ENCODE results near the gene SRPX. TPM values are rescaled to one million over a fixed set of nuclear protein-coding genes. Genes with fewer than 3 reads are reported as not detected.

SRPX gene
- total RNA-seq, 2 donors from 2014 or later, result 42.5 to 78.4 TPM

DNA sequence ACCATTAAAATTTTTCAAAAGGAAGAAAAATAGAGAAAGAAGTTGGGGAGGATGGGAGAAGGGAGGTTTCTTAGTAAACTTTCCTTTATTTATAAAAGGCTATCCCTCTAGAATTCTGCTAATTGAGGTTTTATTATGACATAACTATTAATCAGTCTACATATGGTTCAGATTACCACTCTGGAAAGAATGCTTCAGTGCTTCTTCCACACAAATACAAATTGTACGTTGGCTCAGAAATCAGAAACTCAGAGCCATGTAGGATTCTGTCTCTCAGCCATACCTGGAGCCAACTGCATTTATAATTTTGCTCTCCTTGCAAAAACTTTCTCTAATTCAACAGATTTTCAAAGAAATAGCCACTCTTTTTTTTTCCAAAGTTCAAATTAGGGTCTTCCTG, 37.1 kb downstream of the SRPX start:
- Histone ChIP-seq H3K9me3 (no peaks in the 10 kb centered on the region), H3K4me3 (no peak overlapping the region), H3K36me3 (replicated peaks in 1 of 2; ENCODE audit: insufficient read depth in 1 of 2, low read depth in 2 of 2) (no peaks in the 10 kb centered on the region), H3K27me3 (no peaks in the 10 kb centered on the region), H3K27ac (no peak overlapping the region), H3K4me1 (no peaks in the 10 kb centered on the region)
- DNase-seq (no peak), ATAC-seq (no peak)
- intact Hi-C loops (cut with DNase I), result no loop called here
- WGBS, 2 donors, result 62 to 71% methylated on average over 1 of the region's 1 CpG
- TF ChIP-seq POLR2A (IDR thresholded peaks at IDR 0.05), result no peak
- TF ChIP-seq, protein P1, sequence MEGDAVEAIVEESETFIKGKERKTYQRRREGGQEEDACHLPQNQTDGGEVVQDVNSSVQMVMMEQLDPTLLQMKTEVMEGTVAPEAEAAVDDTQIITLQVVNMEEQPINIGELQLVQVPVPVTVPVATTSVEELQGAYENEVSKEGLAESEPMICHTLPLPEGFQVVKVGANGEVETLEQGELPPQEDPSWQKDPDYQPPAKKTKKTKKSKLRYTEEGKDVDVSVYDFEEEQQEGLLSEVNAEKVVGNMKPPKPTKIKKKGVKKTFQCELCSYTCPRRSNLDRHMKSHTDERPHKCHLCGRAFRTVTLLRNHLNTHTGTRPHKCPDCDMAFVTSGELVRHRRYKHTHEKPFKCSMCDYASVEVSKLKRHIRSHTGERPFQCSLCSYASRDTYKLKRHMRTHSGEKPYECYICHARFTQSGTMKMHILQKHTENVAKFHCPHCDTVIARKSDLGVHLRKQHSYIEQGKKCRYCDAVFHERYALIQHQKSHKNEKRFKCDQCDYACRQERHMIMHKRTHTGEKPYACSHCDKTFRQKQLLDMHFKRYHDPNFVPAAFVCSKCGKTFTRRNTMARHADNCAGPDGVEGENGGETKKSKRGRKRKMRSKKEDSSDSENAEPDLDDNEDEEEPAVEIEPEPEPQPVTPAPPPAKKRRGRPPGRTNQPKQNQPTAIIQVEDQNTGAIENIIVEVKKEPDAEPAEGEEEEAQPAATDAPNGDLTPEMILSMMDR (IDR thresholded peaks at IDR 0.05), result no peak

DNA sequence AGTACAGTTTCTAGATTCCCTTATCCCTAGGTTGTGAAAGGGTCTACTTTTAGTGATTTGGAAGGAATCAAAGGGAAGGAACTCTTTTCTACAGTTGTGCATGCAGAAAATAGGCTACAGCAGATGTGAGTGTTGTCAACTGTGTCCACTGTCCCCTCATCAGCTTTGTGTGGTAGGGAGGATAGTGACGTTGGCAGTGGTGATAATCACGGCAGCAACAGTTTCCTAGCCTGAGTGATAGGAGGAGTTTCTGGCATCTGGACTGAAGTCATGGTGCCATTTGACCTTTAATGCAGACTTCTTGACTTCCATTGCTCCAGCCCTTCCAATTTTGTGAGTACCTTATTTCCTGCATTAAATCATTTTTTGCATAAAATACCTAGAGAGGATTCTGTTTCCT, 39.3 kb downstream of the SRPX start:
- Histone ChIP-seq H3K9me3 (no peaks in the 10 kb centered on the region), H3K27me3 (no peaks in the 10 kb centered on the region), H3K4me3 (no peak overlapping the region), H3K36me3 (replicated peaks in 1 of 2; ENCODE audit: insufficient read depth in 1 of 2, low read depth in 2 of 2) (no peaks in the 10 kb centered on the region), H3K4me1 (no peaks in the 10 kb centered on the region), H3K27ac (no peak overlapping the region)
- no peak for DNase-seq
- no peak for TF ChIP-seq POLR2A (IDR thresholded peaks at IDR 0.05)
- TF ChIP-seq, protein P1 (IDR thresholded peaks at IDR 0.05), result no peak
- no peak for ATAC-seq
- intact Hi-C loops (cut with DNase I), result no loop called here
- WGBS, 2 donors, result 67 to 72% methylated on average over 2 of the region's 2 CpGs

DNA sequence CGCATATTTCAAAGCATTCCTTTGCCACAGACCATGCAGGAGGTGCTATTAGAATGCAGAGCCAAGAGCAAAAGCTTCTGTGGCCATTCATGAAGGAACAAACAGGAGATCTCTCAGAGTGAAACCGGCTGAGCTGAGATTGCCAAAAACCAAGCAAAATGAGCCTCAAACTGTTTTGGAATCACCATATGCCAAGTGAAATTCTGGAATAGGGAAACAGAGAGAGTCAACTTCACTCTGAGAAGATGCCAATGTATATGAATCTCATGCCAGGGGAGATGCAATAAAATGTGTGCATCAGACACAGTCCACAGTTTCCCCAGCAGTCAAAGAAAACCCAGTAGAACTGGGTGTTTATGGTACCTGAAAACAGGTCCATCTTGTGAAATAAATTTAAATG, 42.3 kb downstream of the SRPX start:
- Histone ChIP-seq H3K36me3 (replicated peaks in 1 of 2; ENCODE audit: insufficient read depth in 1 of 2, low read depth in 2 of 2) (no peaks in the 10 kb centered on the region), H3K27ac (no peak overlapping the region), H3K4me3 (no peak overlapping the region), H3K27me3 (no peaks in the 10 kb centered on the region), H3K4me1 (no peaks in the 10 kb centered on the region), H3K9me3 (no peaks in the 10 kb centered on the region)
- intact Hi-C loops (cut with DNase I), result no loop called here
- DNase-seq (no peak), ATAC-seq (no peak)
- TF ChIP-seq POLR2A (IDR thresholded peaks at IDR 0.05), result no peak
- TF ChIP-seq, protein P1 (IDR thresholded peaks at IDR 0.05), result no peak
- WGBS, 2 donors, result 39 to 41% methylated on average over 2 of the region's 2 CpGs

DNA sequence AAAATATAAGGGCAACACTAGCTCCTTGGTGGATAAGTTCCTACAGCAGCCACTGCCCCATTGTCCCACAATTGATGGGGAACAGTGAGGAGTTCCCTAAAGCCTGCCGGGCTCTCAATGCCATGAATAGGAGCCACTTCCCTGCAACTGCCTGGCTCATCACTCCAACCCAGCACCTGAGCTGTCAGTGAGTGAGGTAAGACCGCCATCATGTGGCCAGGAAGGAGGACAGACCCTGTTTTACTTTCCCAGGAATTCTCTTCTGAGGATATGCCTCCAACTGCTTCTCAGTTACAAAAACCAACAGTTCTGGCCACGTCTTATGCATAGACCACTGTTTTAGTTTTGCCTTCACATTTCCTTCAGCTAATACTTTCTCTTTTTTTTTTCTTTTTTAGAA, 45.5 kb downstream of the SRPX start:
- H3K4me3 ChIP-seq, result no peak overlapping the region
- ATAC-seq, result no peak
- H3K36me3 ChIP-seq (replicated peaks in 1 of 2; ENCODE audit: insufficient read depth in 1 of 2, low read depth in 2 of 2), result no peaks in the 10 kb centered on the region
- no peak overlapping the region for H3K27ac ChIP-seq
- H3K9me3 ChIP-seq, result no peaks in the 10 kb centered on the region
- intact Hi-C loops (cut with DNase I), result no loop called here
- no peaks in the 10 kb centered on the region for H3K27me3 ChIP-seq
- DNase-seq, result peak; percentile 21 to 51 (median 37)
- TF ChIP-seq, protein P1 (IDR thresholded peaks at IDR 0.05), result peak in 6 of 7 experiments; percentile 12 to 68 (median 46)
- no peak for TF ChIP-seq POLR2A (IDR thresholded peaks at IDR 0.05)
- 11% methylated on average over 3 of the region's 3 CpGs; no CpG with 5 or more reads in 1 of the 2 donors for WGBS, 2 donors
- no peaks in the 10 kb centered on the region for H3K4me1 ChIP-seq

DNA sequence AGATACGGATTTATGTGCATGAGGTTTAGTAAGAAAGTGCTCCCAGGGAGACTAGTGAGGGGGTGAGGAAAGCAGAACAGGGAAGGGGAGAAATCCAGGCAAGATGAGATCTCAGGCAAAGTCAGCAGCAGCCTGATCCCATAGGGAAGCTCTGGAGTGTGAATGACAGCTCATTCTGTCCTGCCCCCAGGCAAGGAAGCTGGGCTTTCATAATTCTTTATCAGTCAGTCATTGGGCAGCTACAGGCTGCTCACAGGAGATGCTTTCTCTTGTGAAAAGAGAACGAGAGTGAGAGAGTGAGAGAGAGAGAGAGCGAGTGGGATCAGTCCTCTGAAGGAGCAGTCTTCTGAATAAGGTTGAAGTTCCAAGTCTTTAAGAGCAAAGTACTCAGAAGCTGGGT, 48.1 kb downstream of the SRPX start:
- no peak for ATAC-seq
- Histone ChIP-seq H3K4me1 (no peaks in the 10 kb centered on the region), H3K36me3 (replicated peaks in 1 of 2; ENCODE audit: insufficient read depth in 1 of 2, low read depth in 2 of 2) (no peaks in the 10 kb centered on the region), H3K27me3 (no peaks in the 10 kb centered on the region), H3K27ac (no peak overlapping the region), H3K9me3 (no peaks in the 10 kb centered on the region), H3K4me3 (no peak overlapping the region)
- WGBS, 2 donors, result 62 to 67% methylated on average over 3 of the region's 3 CpGs
- DNase-seq, result no peak
- TF ChIP-seq POLR2A (IDR thresholded peaks at IDR 0.05), result no peak
- TF ChIP-seq, protein P1 (IDR thresholded peaks at IDR 0.05), result no peak
- intact Hi-C loops (cut with DNase I), result loop anchor here (5.0 kb wide), 1 partner anchor 425 kb away; no protein-coding TSS in a partner anchor
